HepG2 (cell line): ENCODE measurements around the gene DPH7. TPM values are rescaled to one million over a fixed set of nuclear protein-coding genes. Genes with fewer than 3 reads are reported as not detected.

ENCODE experiments used
- ATRX ChIP-seq: sonication (generic); formaldehyde crosslinking; IDR thresholded peaks from 2 replicates; pipeline ENCODE4 v1.4.0; 2020; ENCODE audit warnings: missing genetic modification reagents, borderline replicate concordance
- HCFC1 ChIP-seq: fragments of 150-350 bp; IDR thresholded peaks from 2 replicates; pipeline ENCODE4 v1.6.1; 2014; ENCODE audit warnings: low read depth, low read length
- IRF9 ChIP-seq: sonication (generic); formaldehyde crosslinking; IDR thresholded peaks from 2 replicates; pipeline ENCODE4 v1.8.0; 2022; ENCODE audit warnings: missing genetic modification reagents, mild to moderate bottlenecking, borderline replicate concordance
- MAX ChIP-seq: IDR thresholded peaks from 2 replicates; pipeline ENCODE4 v1.6.1; 2012; ENCODE audit warnings: inconsistent platforms
- PHF20 ChIP-seq: sonication (generic); formaldehyde crosslinking; IDR thresholded peaks from 2 replicates; pipeline ENCODE4 v1.5.0; 2020; ENCODE audit warnings: mild to moderate bottlenecking, missing genetic modification reagents
- RNF219 ChIP-seq: sonication (generic); formaldehyde crosslinking; IDR thresholded peaks from 2 replicates; pipeline ENCODE4 v1.5.0; 2020; ENCODE audit warnings: mild to moderate bottlenecking, missing genetic modification reagents
- ZFP90 ChIP-seq: sonication (generic); formaldehyde crosslinking; IDR thresholded peaks from 2 replicates; pipeline ENCODE4 v1.8.0; 2022; ENCODE audit warnings: missing genetic modification reagents, mild to moderate bottlenecking, inconsistent platforms, borderline replicate concordance
- ZHX2 ChIP-seq, 2 experiments: sonication (generic) in 1 of 2; formaldehyde crosslinking in 1 of 2; IDR thresholded peaks; 2 replicates each; pipeline versions ENCODE4 v1.6.1 to v1.9.0; 2014 to 2022; ENCODE audit warnings: antibody characterized with exemption in 1 of 2, borderline replicate concordance in 1 of 2, inconsistent platforms in 1 of 2, low read depth in 1 of 2, missing genetic modification reagents in 1 of 2
- ZNF468 ChIP-seq: sonication (generic); formaldehyde crosslinking; IDR thresholded peaks from 2 replicates; pipeline ENCODE4 v1.8.0; 2022; ENCODE audit warnings: mild to moderate bottlenecking, moderate library complexity, missing genetic modification reagents
- ZNF652 ChIP-seq: IDR thresholded peaks from 2 replicates; pipeline ENCODE4 v1.6.1; 2016; ENCODE audit warnings: low read depth, borderline replicate concordance
- ZNF761 ChIP-seq: sonication (generic); formaldehyde crosslinking; conservative IDR thresholded peaks from 2 replicates; pipeline ENCODE4 v1.4.0; 2020; ENCODE audit warnings: mild to moderate bottlenecking, missing genetic modification reagents
- ZNF841 ChIP-seq: sonication (generic); formaldehyde crosslinking; IDR thresholded peaks from 2 replicates; pipeline ENCODE4 v1.8.1; 2023; ENCODE audit warnings: missing genetic modification reagents, borderline replicate concordance
- polyA plus RNA-seq, 8 experiments: library from polyadenylated mRNA; depleted of rRNA in 3 of 8; stranded (reverse) in 7 of 8; unstranded in 1 of 8; fragments of >200 nt; fragmentation: Illumina TruSeq in 4 of 8; extraction: Trizol in 4 of 8; gene quantifications; 2 replicates each; pipeline versions ENCODE4 v1.2.1 to v1.2.3, GENCODE V29; 2011 to 2016; ENCODE audit warnings: low read depth in 4 of 8, missing spikeins in 1 of 8, mixed read lengths in 1 of 8; ENCODE audit not compliant: insufficient read depth in 1 of 8
- total RNA-seq, 5 experiments: library from RNA; depleted of rRNA; stranded (reverse); fragments of >200 nt; fragmentation: Illumina TruSeq; extraction: Trizol; gene quantifications; 2 replicates each; pipeline ENCODE4 v1.2.3, GENCODE V29; 2016; ENCODE audit warnings: low read depth in 1 of 5
- TF ChIP-seq, protein P1 (sequence below): sonication (generic); formaldehyde crosslinking; IDR thresholded peaks from 2 replicates; pipeline ENCODE4 v1.4.0; 2020; ENCODE audit warnings: missing genetic modification reagents

The DPH7 gene
- total and polyA plus RNA-seq, 2 of the 13 experiments (the other 11 are each of a cell fraction or from before 2014, with no cell fraction given) = 27.6 to 31.6 TPM

- 0 out of 2 replicates have a peak, but pooled peaks have one; percentile 13 for TF ChIP-seq IRF9
- TF ChIP-seq ZNF761 (CRISPR knock-in tag) = peak; percentile 42; the same call in 1 of the 2 replicates
- peak; percentile 34; the same call in 1 of the 2 replicates for TF ChIP-seq MAX
- TF ChIP-seq, protein P1, sequence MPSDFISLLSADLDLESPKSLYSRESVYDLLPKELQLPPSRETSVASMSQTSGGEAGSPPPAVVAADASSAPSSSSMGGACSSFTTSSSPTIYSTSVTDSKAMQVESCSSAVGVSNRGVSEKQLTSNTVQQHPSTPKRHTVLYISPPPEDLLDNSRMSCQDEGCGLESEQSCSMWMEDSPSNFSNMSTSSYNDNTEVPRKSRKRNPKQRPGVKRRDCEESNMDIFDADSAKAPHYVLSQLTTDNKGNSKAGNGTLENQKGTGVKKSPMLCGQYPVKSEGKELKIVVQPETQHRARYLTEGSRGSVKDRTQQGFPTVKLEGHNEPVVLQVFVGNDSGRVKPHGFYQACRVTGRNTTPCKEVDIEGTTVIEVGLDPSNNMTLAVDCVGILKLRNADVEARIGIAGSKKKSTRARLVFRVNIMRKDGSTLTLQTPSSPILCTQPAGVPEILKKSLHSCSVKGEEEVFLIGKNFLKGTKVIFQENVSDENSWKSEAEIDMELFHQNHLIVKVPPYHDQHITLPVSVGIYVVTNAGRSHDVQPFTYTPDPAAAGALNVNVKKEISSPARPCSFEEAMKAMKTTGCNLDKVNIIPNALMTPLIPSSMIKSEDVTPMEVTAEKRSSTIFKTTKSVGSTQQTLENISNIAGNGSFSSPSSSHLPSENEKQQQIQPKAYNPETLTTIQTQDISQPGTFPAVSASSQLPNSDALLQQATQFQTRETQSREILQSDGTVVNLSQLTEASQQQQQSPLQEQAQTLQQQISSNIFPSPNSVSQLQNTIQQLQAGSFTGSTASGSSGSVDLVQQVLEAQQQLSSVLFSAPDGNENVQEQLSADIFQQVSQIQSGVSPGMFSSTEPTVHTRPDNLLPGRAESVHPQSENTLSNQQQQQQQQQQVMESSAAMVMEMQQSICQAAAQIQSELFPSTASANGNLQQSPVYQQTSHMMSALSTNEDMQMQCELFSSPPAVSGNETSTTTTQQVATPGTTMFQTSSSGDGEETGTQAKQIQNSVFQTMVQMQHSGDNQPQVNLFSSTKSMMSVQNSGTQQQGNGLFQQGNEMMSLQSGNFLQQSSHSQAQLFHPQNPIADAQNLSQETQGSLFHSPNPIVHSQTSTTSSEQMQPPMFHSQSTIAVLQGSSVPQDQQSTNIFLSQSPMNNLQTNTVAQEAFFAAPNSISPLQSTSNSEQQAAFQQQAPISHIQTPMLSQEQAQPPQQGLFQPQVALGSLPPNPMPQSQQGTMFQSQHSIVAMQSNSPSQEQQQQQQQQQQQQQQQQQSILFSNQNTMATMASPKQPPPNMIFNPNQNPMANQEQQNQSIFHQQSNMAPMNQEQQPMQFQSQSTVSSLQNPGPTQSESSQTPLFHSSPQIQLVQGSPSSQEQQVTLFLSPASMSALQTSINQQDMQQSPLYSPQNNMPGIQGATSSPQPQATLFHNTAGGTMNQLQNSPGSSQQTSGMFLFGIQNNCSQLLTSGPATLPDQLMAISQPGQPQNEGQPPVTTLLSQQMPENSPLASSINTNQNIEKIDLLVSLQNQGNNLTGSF (CRISPR knock-in tag) = peak; percentile 67
- no peak for TF ChIP-seq HCFC1
- TF ChIP-seq RNF219 (CRISPR knock-in tag) = no peak
- TF ChIP-seq ZFP90 (CRISPR knock-in tag) = no peak
- TF ChIP-seq ZNF652 (CRISPR knock-in tag) = no peak
- no peak for TF ChIP-seq ZNF468 (CRISPR knock-in tag)
- no peak for TF ChIP-seq ATRX
- no peak for TF ChIP-seq ZHX2 (IDR thresholded peaks at IDR 0.05; ENCODE audit: low read depth)
- 0 out of 2 replicates have a peak, but pooled peaks have one; percentile 60 for TF ChIP-seq ZHX2 (CRISPR knock-in tag; IDR thresholded peaks at IDR 0.05; ENCODE audit: borderline replicate concordance)
- no peak for TF ChIP-seq ZNF841 (CRISPR knock-in tag)
- peak; percentile 33; the same call in 1 of the 2 replicates for TF ChIP-seq PHF20 (CRISPR knock-in tag)
These were observed 27.4 kb upstream of the DPH7 start (continued) for GRCh38 chr9:137606005-137606621.
